PC-3 (cell line): ENCODE data around the gene GPR25.

Experiments
- CTCF ChIP-seq: fragments of 300-600 bp; sonication (generic); conservative IDR thresholded peaks from 2 replicates; pipeline ENCODE4 v1.5.1; 2017; ENCODE audit warnings: antibody characterized with exemption, low read depth, mild to moderate bottlenecking, low read length
- EZH2 ChIP-seq: fragments of 300-600 bp; sonication (generic); IDR thresholded peaks from one replicate; pipeline ENCODE4 v1.6.1; 2017; ENCODE audit warnings: antibody characterized with exemption, mild to moderate bottlenecking, low read length; ENCODE audit not compliant: unreplicated experiment

- no peak for TF ChIP-seq CTCF
- TF ChIP-seq EZH2 = no peak
Measured at GRCh38 chr1:200897259-200897658, 24.5 kb downstream of the GPR25 start.
